NB4 (cell line): ENCODE results near the gene ADAMTS6.

ENCODE experiments used
- CTCF ChIP-seq: IDR thresholded peaks from one replicate; pipeline ENCODE4 v1.5.1; 2012; ENCODE audit warnings: low read depth, low read length
- MYC ChIP-seq: IDR thresholded peaks from 2 replicates; pipeline ENCODE4 v1.6.1; 2011; ENCODE audit warnings: low read depth, low read length
- POLR2A ChIP-seq: IDR thresholded peaks from 2 replicates; pipeline ENCODE4 v1.6.1; 2011; ENCODE audit warnings: mild to moderate bottlenecking; ENCODE audit not compliant: insufficient read length; ENCODE audit errors: extremely low read depth
- TF ChIP-seq, protein P1 (sequence below): IDR thresholded peaks from 2 replicates; pipeline ENCODE4 v1.6.1; 2011; ENCODE audit warnings: low read depth, low read length

- no peak for TF ChIP-seq CTCF
- no peak for TF ChIP-seq POLR2A
- TF ChIP-seq, protein P1, sequence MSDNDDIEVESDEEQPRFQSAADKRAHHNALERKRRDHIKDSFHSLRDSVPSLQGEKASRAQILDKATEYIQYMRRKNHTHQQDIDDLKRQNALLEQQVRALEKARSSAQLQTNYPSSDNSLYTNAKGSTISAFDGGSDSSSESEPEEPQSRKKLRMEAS: no peak
- TF ChIP-seq MYC: no peak
Observed at GRCh38 chr5:65356274-65356673, 125.4 kb downstream of the ADAMTS6 start.
